ENCODE data around the gene AMH. TPM values are rescaled to one million over a fixed set of nuclear protein-coding genes. Genes with fewer than 3 reads are reported as not detected.

Gene AMH
- total and polyA plus RNA-seq, 9 donors, result 1.5 to 13.3 (median 6.8) TPM

DNA sequence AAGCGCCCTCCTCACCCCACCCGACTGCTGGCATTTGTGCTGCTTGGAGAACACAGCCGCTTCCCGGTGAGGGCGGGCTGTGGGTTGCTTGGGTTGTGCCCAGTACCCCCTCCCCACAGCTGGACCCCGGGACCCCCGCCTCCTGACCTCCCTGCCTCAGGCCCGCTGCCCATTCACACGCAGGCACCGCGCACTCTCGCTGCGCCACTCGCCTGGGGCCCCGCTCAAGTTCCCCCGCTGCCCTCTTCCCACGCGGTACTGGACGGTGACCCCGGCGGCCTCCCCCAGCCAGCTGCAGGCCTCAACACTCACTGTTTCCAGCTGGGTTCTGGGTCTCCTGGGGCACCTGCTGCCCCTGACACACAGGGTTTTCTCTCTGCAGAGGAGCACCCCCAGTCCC is 29.4 kb upstream of the AMH start:
- H3K4me3 ChIP-seq (ENCODE audit: low read length), result no peak overlapping the region
- WGBS (ENCODE audit: insufficient coverage), result 96% methylated on average over 17 of the region's 21 CpGs
- no peaks in the 10 kb centered on the region for H3K9me3 ChIP-seq (replicated peaks; ENCODE audit: control insufficient read depth, low read depth, low read length)
- no peak for DNase-seq
- peaks cover 16% of the 10 kb centered on the region for H3K4me1 ChIP-seq (ENCODE audit: control insufficient read depth, insufficient read depth, low read length)
- H3K27ac ChIP-seq (ENCODE audit: low read length), result no peak overlapping the region
- peaks cover 94% of the 10 kb centered on the region for H3K36me3 ChIP-seq (ENCODE audit: control insufficient read depth, insufficient read depth, low read length)
- H3K27me3 ChIP-seq (ENCODE audit: control insufficient read depth, insufficient read depth, low read length), result no peaks in the 10 kb centered on the region

DNA sequence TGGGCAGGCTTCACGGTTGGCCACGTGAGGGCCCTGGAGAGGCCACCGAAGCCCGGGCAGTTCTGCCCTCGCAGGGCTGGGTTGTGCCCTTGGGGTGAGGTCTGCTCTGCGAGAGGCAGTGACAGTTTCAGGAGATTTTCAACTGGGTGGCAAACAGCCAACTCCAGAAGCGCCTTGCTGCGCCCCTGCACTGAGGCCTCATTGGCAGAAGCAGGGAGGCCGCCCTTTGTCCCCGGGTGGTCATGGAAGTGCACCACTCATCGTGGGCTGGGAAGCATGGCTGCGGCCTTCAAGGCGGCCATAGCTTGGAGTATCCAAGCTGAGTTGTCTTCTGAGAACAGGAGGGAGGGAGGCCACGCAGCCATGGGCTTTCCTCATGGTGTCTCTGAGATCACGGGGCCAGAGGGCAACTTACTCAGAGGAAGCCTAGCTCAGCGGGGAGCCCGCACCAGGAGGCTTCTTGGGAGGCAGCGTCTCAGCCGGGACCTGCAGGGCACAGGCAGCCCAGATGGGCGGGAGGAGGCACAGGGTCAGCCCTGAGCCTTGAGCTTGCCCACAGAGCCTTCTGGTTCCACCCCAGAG is 27.8 kb upstream of the AMH start:
- Histone ChIP-seq H3K36me3 (ENCODE audit: control insufficient read depth, insufficient read depth, low read length) (peaks cover 94% of the 10 kb centered on the region), H3K4me3 (ENCODE audit: low read length) (no peak overlapping the region), H3K9me3 (replicated peaks; ENCODE audit: control insufficient read depth, low read depth, low read length) (no peaks in the 10 kb centered on the region), H3K27me3 (ENCODE audit: control insufficient read depth, insufficient read depth, low read length) (no peaks in the 10 kb centered on the region), H3K4me1 (ENCODE audit: control insufficient read depth, insufficient read depth, low read length) (peaks cover 9% of the 10 kb centered on the region), H3K27ac (ENCODE audit: low read length) (no peak overlapping the region)
- 81% methylated on average over 20 of the region's 20 CpGs for WGBS (ENCODE audit: insufficient coverage)
- DNase-seq, result no peak

DNA sequence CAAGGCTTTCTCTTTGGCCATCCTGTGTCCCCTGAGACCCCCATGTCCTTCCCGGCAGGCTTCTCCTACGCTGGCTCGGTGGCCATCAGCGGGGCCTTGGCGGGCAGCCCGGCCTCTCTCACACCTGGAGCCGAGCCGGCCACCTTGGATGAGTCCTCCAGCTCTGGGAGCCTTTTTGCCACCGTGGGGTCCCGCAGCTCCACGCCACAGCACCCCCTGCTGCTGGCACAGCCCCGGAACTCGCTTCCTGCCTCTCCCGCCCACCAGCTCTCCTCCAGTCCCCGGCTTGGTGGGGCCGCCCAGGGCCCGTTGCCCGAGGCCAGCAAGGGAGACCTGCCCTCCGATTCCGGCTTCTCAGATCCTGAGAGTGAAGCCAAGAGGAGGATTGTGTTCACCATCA is 27.2 kb upstream of the AMH start:
- no peak overlapping the region for H3K27ac ChIP-seq (ENCODE audit: low read length)
- peaks cover 89% of the 10 kb centered on the region for H3K36me3 ChIP-seq (ENCODE audit: control insufficient read depth, insufficient read depth, low read length)
- no peaks in the 10 kb centered on the region for H3K9me3 ChIP-seq (replicated peaks; ENCODE audit: control insufficient read depth, low read depth, low read length)
- no peak overlapping the region for H3K4me3 ChIP-seq (ENCODE audit: low read length)
- no peaks in the 10 kb centered on the region for H3K27me3 ChIP-seq (ENCODE audit: control insufficient read depth, insufficient read depth, low read length)
- WGBS (ENCODE audit: insufficient coverage), result 73% methylated on average over 14 of the region's 20 CpGs
- no peak for DNase-seq
- peaks cover 9% of the 10 kb centered on the region for H3K4me1 ChIP-seq (ENCODE audit: control insufficient read depth, insufficient read depth, low read length)

DNA sequence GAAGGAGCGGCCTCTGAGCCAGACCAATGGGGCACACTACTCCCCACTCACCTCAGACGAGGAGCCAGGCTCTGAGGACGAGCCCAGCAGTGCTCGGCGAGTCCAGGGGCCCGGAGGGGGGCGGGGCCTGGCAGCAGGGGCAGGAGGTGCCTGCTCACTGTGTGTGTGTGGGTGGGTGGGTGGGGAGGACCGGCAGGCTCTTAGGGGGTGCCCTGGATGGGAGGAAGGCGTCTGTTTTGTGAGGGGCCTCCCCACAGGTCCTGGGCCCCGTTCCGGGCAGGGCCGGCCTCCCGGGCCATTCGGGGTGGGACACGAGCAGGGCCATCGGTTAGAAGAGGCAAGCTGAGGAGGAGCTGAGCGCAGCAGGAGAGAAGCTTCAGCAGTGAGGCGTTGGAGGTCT is 25.7 kb upstream of the AMH start:
- H3K27ac ChIP-seq (ENCODE audit: low read length), result no peak overlapping the region
- H3K9me3 ChIP-seq (replicated peaks; ENCODE audit: control insufficient read depth, low read depth, low read length), result no peaks in the 10 kb centered on the region
- peaks cover 9% of the 10 kb centered on the region for H3K4me1 ChIP-seq (ENCODE audit: control insufficient read depth, insufficient read depth, low read length)
- H3K27me3 ChIP-seq (ENCODE audit: control insufficient read depth, insufficient read depth, low read length), result no peaks in the 10 kb centered on the region
- H3K4me3 ChIP-seq (ENCODE audit: low read length), result no peak overlapping the region
- H3K36me3 ChIP-seq (ENCODE audit: control insufficient read depth, insufficient read depth, low read length), result peaks cover 79% of the 10 kb centered on the region
- WGBS (ENCODE audit: insufficient coverage), result 68% methylated on average over 5 of the region's 18 CpGs
- no peak for DNase-seq

DNA sequence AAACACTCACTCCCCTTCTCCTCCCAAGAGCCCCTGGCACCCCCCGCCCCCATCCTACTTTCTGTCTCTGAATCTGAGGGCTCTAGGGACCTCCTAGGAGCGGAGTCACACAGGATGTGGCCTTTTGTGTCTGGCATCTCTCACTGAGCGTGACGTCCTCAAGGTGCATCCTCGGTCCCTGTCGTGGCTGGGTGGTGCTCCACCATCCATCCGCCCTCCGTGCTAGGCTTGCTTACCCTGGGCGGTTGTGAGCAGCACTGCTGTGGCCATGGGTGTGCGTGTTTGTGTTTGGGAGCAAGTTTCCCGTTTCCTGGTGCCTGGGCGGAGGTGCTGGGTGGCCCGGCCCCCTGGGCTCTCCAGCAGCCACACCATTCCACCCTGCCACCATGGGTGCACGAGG is 25.2 kb upstream of the AMH start:
- Histone ChIP-seq H3K27ac (ENCODE audit: low read length) (no peak overlapping the region), H3K27me3 (ENCODE audit: control insufficient read depth, insufficient read depth, low read length) (no peaks in the 10 kb centered on the region), H3K4me3 (ENCODE audit: low read length) (no peak overlapping the region), H3K36me3 (ENCODE audit: control insufficient read depth, insufficient read depth, low read length) (peaks cover 80% of the 10 kb centered on the region), H3K4me1 (ENCODE audit: control insufficient read depth, insufficient read depth, low read length) (peaks cover 9% of the 10 kb centered on the region), H3K9me3 (replicated peaks; ENCODE audit: control insufficient read depth, low read depth, low read length) (no peaks in the 10 kb centered on the region)
- DNase-seq, result no peak
- WGBS (ENCODE audit: insufficient coverage), result 88% methylated on average over 5 of the region's 14 CpGs

DNA sequence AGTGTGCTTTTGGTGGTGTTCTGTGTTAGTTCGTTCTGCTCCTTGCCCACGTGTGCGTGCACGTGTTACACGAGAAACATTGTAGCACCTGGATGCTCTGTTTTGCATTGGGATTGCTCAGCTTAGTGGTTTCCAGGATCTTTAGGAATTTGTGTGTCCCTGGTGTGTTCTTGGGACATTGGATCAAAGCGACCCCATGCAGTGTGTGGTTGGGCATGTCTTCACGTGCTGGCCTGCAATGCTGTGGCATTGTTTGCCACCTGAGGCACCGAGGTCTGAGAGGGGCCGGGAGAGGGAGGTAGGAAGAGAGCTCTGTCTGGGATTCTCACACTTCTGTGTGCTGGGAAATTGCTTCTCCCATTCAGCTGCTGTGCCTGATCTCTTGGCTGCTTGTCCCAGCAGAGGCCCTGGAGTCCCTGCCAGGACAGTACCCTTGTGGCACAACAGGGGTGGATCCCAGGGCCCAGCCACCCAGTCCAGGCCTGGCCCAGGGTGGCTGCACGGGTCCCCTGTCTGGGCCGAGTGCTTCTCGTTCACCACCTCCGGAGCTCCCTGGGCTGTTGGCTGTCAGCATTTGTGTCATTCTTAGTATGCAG is 24.3 kb upstream of the AMH start:
- WGBS (ENCODE audit: insufficient coverage), result 74% methylated on average over 11 of the region's 13 CpGs
- no peak for DNase-seq
- H3K9me3 ChIP-seq (replicated peaks; ENCODE audit: control insufficient read depth, low read depth, low read length), result no peaks in the 10 kb centered on the region
- H3K27ac ChIP-seq (ENCODE audit: low read length), result no peak overlapping the region
- peaks cover 9% of the 10 kb centered on the region for H3K4me1 ChIP-seq (ENCODE audit: control insufficient read depth, insufficient read depth, low read length)
- no peak overlapping the region for H3K4me3 ChIP-seq (ENCODE audit: low read length)
- H3K36me3 ChIP-seq (ENCODE audit: control insufficient read depth, insufficient read depth, low read length), result peaks cover 80% of the 10 kb centered on the region
- no peaks in the 10 kb centered on the region for H3K27me3 ChIP-seq (ENCODE audit: control insufficient read depth, insufficient read depth, low read length)

DNA sequence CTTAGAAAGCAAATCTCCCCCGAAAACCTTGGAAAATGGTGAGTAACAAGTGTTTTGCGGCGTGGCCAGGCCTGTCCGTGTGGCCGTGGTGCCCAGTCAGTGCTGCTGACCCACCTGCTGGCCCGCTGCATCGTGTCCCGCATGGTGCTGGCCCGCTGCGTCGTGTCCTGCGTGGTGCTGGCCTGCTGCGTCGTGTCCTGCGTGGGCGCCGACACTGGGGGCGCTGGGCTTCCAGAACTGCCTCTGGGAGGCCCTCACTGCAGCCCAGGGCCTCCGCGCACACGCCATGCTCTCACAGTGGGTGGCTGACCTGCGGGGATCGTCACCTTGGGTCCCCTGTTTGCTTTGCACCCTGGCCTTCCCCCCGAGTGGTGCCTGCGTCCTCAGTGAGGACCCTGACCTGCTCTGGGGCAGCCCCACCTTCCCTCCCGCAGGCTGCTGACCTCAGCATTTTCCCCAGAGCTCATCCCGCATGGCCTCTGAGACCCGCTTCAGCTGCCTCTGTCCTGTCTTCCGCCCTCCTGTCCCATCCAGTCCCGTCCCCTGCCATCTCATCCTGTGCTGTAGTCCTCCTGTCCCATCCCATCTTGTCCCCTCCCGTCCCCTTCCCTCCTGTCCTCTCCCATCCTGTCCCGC is 23.6 kb upstream of the AMH start:
- 89% methylated on average over 31 of the region's 32 CpGs for WGBS (ENCODE audit: insufficient coverage)
- Histone ChIP-seq H3K4me1 (ENCODE audit: control insufficient read depth, insufficient read depth, low read length) (peaks cover 9% of the 10 kb centered on the region), H3K36me3 (ENCODE audit: control insufficient read depth, insufficient read depth, low read length) (peaks cover 80% of the 10 kb centered on the region), H3K27ac (ENCODE audit: low read length) (no peak overlapping the region), H3K27me3 (ENCODE audit: control insufficient read depth, insufficient read depth, low read length) (no peaks in the 10 kb centered on the region), H3K4me3 (ENCODE audit: low read length) (no peak overlapping the region), H3K9me3 (replicated peaks; ENCODE audit: control insufficient read depth, low read depth, low read length) (no peaks in the 10 kb centered on the region)
- DNase-seq, result no peak

DNA sequence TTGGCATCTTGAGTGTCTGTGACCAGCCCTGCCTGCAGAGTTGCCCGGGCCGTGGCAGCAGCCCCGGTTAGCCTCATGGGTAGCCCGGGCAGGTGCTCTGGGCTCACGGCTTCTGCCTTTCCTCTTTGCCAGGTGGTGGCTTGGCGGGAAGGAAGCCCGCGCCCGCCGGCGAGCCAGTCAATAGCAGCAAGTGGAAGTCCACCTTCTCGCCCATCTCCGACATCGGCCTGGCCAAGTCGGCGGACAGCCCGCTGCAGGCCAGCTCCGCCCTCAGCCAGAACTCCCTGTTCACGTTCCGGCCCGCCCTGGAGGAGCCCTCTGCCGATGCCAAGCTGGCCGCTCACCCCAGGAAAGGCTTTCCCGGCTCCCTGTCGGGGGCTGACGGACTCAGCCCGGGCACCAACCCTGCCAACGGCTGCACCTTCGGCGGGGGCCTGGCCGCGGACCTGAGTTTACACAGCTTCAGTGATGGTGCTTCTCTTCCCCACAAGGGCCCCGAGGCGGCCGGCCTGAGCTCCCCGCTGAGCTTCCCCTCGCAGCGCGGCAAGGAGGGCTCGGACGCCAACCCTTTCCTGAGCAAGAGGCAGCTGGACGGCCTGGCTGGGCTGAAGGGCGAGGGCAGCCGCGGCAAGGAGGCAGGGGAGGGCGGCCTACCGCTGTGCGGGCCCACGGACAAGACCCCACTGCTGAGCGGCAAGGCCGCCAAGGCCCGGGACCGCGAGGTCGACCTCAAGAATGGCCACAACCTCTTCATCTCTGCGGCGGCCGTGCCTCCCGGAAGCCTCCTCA is 22.9 kb upstream of the AMH start:
- Histone ChIP-seq H3K27me3 (ENCODE audit: control insufficient read depth, insufficient read depth, low read length) (no peaks in the 10 kb centered on the region), H3K36me3 (ENCODE audit: control insufficient read depth, insufficient read depth, low read length) (peaks cover 80% of the 10 kb centered on the region), H3K4me1 (ENCODE audit: control insufficient read depth, insufficient read depth, low read length) (peaks cover 7% of the 10 kb centered on the region), H3K9me3 (replicated peaks; ENCODE audit: control insufficient read depth, low read depth, low read length) (no peaks in the 10 kb centered on the region), H3K27ac (ENCODE audit: low read length) (no peak overlapping the region), H3K4me3 (ENCODE audit: low read length) (no peak overlapping the region)
- no peak for DNase-seq
- WGBS (ENCODE audit: insufficient coverage), result 89% methylated on average over 50 of the region's 59 CpGs

DNA sequence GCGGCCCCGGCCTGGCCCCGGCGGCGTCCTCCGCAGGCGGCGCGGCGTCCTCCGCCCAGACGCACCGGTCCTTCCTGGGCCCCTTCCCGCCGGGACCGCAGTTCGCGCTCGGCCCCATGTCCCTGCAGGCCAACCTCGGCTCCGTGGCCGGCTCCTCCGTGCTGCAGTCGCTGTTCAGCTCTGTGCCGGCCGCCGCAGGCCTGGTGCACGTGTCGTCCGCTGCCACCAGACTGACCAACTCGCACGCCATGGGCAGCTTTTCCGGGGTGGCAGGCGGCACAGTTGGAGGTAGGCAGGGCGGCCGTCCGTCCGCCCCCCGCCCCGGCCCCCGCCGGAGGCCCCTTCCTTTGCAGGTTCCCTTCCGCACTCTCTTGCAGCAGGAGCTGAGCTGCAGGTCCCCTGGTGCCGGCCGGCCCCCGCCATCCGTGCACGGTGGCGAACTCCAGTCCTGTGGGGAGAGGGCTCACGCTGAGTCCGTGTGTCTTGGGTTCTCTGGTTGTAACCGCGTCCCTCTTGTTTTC is 22.2 kb upstream of the AMH start:
- no peak for DNase-seq
- Histone ChIP-seq H3K9me3 (replicated peaks; ENCODE audit: control insufficient read depth, low read depth, low read length) (no peaks in the 10 kb centered on the region), H3K36me3 (ENCODE audit: control insufficient read depth, insufficient read depth, low read length) (peaks cover 80% of the 10 kb centered on the region), H3K4me1 (ENCODE audit: control insufficient read depth, insufficient read depth, low read length) (peaks cover 3% of the 10 kb centered on the region), H3K4me3 (ENCODE audit: low read length) (no peak overlapping the region), H3K27ac (ENCODE audit: low read length) (no peak overlapping the region), H3K27me3 (ENCODE audit: control insufficient read depth, insufficient read depth, low read length) (no peaks in the 10 kb centered on the region)
- WGBS (ENCODE audit: insufficient coverage), result 96% methylated on average over 33 of the region's 53 CpGs
